A673 (cell line): ENCODE measurements around the gene MYO5A.

Experiments used
- EZH2 ChIP-seq: fragments of 200-600 bp; sonication (generic); IDR thresholded peaks from 2 replicates; pipeline ENCODE4 v1.6.1; 2017; ENCODE audit warnings: borderline replicate concordance, low read depth, mild to moderate bottlenecking, mixed read lengths, antibody characterized with exemption, low read length; ENCODE audit not compliant: poor library complexity, severe bottlenecking
- TF ChIP-seq, protein P1 (sequence below): fragments of 300-800, 200-600 bp; sonication (generic); conservative IDR thresholded peaks from 2 replicates; pipeline ENCODE4 v1.5.1; 2017; ENCODE audit warnings: low read depth, mild to moderate bottlenecking, antibody characterized with exemption, low read length, moderate library complexity, mixed read lengths

DNA sequence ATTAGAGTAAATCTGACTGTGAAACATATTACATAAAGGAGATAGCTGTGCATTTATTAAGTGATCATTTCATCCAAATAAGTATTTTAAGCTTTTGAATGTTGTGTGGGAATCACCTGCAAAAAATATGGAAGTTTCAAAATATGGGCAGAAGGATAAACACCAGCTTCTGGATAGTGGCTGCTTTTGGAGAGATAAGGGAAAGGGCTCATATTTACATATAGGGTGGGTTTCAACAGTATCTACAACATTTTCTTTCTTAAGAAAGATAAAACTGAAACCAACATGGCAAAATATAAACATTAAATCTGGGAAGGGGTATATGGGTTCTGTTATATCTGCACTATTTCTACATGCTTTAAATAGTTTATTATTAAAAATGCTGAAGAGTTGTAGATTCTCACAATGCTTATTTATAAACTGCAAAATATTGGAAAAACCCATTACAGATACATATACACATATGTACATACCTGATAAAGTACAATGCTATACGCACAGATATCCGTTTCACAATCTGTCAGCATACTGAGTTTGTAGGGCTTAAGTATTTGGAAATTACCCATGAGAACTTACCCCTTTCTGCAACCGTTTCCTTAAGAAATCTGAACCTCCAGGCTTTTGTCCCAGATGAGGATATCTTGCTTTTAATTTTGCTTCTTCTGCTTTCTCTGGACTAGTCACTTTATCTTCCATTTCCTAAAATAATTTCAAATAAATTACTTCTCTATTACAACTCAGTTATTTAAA lies 28.0 kb upstream of the MYO5A start:
- TF ChIP-seq, protein P1, sequence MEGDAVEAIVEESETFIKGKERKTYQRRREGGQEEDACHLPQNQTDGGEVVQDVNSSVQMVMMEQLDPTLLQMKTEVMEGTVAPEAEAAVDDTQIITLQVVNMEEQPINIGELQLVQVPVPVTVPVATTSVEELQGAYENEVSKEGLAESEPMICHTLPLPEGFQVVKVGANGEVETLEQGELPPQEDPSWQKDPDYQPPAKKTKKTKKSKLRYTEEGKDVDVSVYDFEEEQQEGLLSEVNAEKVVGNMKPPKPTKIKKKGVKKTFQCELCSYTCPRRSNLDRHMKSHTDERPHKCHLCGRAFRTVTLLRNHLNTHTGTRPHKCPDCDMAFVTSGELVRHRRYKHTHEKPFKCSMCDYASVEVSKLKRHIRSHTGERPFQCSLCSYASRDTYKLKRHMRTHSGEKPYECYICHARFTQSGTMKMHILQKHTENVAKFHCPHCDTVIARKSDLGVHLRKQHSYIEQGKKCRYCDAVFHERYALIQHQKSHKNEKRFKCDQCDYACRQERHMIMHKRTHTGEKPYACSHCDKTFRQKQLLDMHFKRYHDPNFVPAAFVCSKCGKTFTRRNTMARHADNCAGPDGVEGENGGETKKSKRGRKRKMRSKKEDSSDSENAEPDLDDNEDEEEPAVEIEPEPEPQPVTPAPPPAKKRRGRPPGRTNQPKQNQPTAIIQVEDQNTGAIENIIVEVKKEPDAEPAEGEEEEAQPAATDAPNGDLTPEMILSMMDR, result no peak
- no peak for TF ChIP-seq EZH2
